GM19438 (cell line): Measurements from ENCODE around the gene SWT1.
"Not testable (repeated sequence)": the region's sequence is repeated elsewhere in the genome, so short reads cannot be mapped to it uniquely, and the experiment has no call there.

Experiments used
- ATAC-seq: cut with Tn5 transposase; IDR thresholded peaks from one replicate; pipeline ENCODE4 v1.9.1; 2021; ENCODE audit warnings: low read depth; ENCODE audit not compliant: unreplicated experiment

The SWT1 gene

GRCh38 chr1:185244015-185244747 is 87.2 kb downstream of the SWT1 start:
- ATAC-seq = no peak

- ATAC-seq = no peak
These were observed 88.5 kb downstream of the SWT1 start for GRCh38 chr1:185245466-185245865.

DNA sequence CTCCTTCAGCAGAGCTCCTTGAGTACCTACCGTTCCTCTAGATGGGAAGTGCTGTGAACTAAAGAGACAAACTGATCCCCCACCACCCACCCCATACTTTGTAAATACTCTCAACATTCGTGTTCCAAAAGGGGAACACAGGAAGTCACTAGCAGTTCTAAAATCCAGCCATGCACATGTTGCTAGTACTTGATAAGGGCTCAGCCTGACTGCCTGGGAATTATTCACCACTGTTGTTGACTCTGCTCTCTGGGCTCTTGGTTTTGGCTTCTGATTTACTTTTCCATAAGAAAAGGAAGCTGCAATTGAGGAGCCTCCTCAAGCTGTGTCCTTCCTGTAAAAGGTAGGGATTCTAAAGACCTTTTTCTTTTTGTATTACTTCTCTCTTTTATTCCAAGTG is 92.6 kb downstream of the SWT1 start:
- no peak for ATAC-seq

GRCh38 chr1:185250063-185250462 is 93.1 kb downstream of the SWT1 start:
- no peak for ATAC-seq

DNA sequence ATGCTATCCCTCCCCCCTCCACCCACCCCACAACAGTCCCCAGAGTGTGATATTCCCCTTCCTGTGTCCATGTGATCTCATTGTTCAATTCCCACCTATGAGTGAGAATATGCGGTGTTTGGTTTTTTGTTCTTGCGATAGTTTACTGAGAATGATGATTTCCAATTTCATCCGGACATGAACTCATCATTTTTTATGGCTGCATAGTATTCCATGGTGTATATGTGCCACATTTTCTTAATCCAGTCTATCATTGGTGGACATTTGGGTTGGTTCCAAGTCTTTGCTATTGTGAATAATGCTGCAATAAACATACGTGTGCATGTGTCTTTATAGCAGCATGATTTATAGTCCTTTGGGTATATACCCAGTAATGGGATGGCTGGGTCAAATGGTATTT is 95.0 kb downstream of the SWT1 start:
- not testable (repeated sequence) for ATAC-seq

GRCh38 chr1:185252404-185252803 is 95.4 kb downstream of the SWT1 start:
- ATAC-seq = not testable (repeated sequence)

- not testable (repeated sequence) for ATAC-seq
These were observed 98.6 kb downstream of the SWT1 start for GRCh38 chr1:185255595-185255994.

DNA sequence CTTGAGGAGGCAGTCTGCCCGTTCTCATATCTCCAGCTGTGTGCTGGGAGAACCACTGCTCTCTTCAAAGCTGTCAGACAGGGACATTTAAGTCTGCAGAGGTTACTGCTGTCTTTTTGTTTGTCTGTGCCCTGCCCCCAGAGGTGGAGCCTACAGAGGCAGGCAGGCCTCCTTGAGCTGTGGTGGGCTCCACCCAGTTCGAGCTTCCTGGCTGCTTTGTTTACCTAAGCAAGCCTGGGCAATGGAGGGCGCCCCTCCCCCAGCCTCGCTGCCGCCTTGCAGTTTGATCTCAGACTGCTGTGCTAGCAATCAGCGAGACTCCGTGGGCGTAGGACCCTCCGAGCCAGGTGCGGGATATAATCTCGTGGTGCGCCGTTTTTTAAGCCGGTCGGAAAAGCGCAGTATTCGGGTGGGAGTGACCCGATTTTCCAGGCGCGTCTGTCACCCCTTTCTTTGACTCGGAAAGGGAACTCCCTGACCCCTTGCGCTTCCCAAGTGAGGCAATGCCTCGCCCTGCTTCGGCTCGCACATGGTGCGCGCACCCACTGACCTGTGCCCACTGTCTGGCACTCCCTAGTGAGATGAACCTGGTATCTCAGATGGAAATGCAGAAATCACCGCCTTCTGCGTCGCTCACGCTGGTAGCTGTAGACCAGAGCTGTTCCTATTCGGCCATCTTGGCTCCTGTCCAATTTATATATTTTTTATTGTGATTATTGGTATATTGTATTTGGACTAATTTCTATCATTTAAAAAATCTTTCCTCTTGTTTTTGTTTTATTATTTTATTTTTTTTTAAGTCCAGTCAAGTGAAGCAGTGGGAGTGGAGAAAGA is 100.4 kb downstream of the SWT1 start:
- ATAC-seq = not testable (repeated sequence)

GRCh38 chr1:185257950-185258208 is 100.9 kb downstream of the SWT1 start:
- no peak for ATAC-seq

DNA sequence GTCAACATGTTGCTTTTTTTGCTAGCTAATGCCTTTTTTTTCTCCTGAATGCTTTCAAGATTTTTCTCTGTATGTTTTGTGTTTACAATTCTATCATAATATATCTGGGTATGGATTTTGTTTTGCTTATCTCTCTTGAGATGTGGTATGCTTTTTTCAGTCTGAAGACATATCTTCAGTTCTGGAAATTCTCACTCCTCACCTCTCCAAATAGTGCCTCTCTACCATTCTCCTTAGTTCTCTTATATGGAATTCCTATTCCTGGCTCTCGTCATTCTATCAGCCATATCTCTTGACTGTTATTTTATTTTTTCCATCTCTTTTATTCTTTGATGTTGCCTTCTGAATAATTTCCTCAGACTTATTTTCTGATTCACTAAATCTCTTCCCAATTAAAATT is 101.7 kb downstream of the SWT1 start:
- ATAC-seq = no peak

GRCh38 chr1:185260611-185261010 is 103.6 kb downstream of the SWT1 start:
- ATAC-seq = no peak

DNA sequence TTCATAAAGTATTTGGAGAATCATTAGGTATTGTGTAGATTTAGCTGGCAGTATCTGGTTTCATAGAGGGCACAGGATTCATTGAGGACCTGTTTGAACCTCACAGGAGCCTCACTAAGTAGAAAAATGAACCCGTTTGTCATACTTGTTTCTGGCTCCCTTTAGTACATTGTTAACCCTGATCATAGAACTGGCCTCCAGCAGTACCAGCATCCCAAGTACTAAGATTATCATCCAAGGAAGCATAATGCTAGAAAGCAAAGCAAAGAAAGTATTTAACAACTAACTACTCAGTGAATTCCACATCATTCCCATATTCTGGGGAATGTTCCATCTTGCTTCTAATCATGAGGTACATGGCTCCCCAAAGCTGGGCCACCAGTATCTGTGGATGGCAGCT is 105.2 kb downstream of the SWT1 start:
- ATAC-seq = no peak

DNA sequence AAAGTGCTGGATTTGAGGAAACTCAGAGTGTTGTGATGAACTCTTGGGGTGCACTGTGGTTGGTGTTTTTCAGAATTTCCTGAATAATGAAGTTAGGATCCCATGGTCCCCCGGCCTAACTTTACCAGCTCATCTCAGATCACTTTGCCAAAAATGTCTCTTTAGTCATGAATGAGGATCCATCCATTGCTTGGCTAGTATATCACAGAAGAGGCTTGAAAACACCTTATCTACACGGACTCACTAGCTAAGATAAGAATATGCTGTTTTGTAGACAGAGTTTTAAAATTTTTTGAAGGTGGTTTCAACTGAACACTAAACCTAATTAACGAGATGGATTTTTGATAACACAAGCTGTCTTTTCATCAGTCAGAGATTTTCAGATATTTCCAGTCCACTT is 106.3 kb downstream of the SWT1 start:
- ATAC-seq = no peak

DNA sequence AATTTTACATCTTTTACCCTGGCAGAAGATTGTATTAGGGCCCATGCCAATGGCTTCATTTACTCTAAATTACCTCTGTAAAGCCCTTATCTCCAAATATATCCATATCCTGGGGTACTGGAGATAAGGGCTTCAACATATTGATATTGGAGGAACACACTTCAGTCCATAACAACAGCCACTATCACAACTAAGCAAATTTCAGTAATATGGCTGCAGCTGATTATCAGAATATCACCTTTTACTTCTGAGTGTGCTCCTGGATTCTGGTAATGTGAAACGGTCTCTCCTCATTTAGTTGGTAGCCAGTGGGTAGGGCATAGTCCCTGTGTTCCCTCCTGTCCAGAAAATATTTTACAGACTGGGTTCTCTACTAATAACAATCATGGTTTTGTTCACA is 106.8 kb downstream of the SWT1 start:
- ATAC-seq = no peak

- ATAC-seq = no peak
These were observed 108.3 kb downstream of the SWT1 start for GRCh38 chr1:185265314-185265713.

- no peak for ATAC-seq
These were observed 110.3 kb downstream of the SWT1 start for GRCh38 chr1:185267301-185267700.

- ATAC-seq = no peak
These were observed 110.7 kb downstream of the SWT1 start for GRCh38 chr1:185267701-185268100.

- ATAC-seq = no peak
These were observed 111.4 kb downstream of the SWT1 start for GRCh38 chr1:185268352-185268751.

DNA sequence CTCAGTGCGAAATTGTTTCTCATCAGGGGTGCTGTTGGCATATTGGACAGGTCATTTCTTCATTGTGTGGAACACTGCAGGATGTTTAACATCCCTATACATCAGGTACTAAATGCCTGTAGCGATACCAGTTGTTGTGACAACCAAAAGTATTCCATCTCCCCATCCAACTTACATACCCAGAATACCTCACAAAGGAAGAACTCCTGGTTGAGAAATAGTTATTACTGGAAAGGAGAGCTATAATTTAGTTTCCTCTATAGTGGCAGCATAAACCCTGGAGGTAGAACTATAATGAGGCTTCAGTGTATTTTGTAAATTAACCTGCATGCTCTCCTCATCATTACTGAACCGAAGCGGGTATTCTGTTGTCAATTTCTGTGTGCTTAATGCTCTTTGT is 115.0 kb downstream of the SWT1 start:
- ATAC-seq = no peak

GRCh38 chr1:185279571-185279970 is 122.6 kb downstream of the SWT1 start:
- no peak for ATAC-seq

DNA sequence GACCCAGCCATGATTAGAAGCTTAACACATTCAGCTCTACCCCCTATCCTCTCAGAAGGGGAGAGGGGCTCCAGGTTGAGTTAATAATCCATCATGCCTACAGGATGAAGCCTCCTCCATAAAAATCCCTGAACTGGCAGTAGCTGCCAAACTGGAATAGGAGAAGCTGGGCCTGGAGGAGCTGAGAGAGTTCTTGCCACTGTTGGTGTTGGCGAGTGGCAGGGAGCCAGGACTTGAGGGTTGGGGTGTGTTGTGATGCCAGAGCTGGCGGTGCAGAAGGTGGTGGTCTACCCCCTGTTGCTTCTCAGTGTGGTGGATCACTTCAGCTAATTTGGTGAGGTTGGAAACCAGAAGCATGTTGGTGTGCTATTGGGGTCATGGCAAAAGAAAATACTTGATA is 123.6 kb downstream of the SWT1 start:
- ATAC-seq = no peak

- peak; percentile 97 for ATAC-seq
These were observed 124.3 kb downstream of the SWT1 start for GRCh38 chr1:185281245-185281644.
